AG20443 (cell line): Measurements from ENCODE around the gene DLL3.

ENCODE experiments used
- DNase-seq: peaks from one replicate; pipeline ENCODE4 v3.0.0; 2012; ENCODE audit warnings: low spot score, mixed read lengths

Gene DLL3

DNA sequence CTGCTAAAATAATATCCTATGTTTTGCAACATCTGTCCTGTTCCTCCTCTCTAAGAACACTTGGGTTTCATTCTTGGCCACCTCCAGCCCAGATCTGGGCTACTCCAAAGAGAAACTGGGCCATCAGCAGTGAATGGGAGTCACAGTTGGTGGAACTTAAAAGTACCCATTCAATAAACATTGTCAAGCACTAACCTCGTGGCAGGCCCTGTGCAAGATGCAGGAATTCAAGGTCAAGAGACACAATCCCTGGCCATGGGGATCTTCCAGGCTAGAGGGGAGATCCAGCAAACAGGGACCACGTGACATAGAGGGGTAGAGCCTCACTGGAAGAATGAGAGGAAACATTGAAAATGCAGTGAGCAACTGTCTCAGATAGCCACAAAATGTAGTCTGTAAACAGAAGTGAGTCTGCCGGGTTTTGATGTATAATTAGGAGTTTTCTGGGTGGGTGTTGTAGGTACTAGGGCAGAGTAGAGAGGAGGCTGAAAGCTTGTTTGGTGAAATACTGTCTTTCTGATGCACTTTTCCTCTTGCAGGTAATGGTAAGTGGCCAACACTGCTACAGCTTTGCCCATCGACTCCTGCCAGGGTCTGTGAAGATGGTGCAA lies 56.1 kb downstream of the DLL3 start:
- DNase-seq = no peak

DNA sequence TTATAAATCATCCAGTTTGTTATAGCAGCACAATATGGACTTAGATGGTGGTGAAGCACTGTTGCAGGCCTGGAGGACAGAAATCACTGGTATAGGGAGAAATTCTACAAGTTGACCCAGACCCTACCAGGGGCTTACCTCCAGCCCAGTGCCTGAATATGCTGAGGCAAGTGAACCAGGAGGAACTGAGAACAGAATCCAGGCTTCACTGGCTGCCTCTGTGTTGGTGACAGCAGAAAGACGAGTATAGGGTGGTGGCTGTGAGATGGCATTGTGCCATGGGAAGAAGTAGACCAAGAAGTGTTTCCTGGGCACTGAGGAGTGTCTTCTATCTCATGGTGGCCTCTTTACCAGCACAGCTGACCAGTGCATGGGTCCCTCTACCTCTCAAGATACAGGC lies 57.1 kb downstream of the DLL3 start:
- DNase-seq = no peak
